Thyroid gland (tissue), 4 donors: Measurements from ENCODE around the gene DICER1.

ENCODE experiments used
- POLR2A ChIP-seq, 2 donors: fragments of 450-650 bp; IDR thresholded peaks; one replicate each; pipeline ENCODE4 v1.6.1; 2017; ENCODE audit warnings: antibody characterized with exemption in 2 of 2, mild to moderate bottlenecking in 2 of 2, moderate library complexity in 1 of 2
- TF ChIP-seq, protein P1 (sequence below), 6 experiments: fragments of 200-600 bp in 3 of 6; fragments of 450-650 bp in 3 of 6; sonication (generic) in 3 of 6; IDR thresholded peaks; one replicate each; pipeline ENCODE4 v1.5.1; 2016 to 2019; ENCODE audit warnings: antibody characterized with exemption in 6 of 6, mild to moderate bottlenecking in 2 of 6, inconsistent platforms in 1 of 6, moderate library complexity in 1 of 6

DNA sequence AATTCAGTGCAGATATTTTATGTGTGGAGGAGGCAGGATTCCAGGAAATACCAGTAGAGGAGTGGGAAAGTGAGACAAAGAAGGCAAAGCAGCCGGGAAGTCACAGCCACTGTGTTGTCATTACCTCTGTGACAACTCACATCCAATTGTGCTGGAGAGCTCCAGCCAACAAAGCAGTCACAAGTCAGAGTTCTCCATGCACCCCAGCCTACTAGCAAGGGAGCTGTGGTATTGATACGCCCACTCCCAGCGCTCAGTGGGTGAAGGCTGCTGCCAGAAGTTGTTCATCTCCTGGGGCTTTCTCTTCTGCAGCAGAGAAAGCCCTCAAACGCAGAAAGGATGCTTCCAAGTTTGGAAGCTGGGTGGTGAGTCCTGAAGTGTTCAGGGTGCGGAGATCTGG lies 93.9 kb downstream of the DICER1 start:
- TF ChIP-seq, protein P1, sequence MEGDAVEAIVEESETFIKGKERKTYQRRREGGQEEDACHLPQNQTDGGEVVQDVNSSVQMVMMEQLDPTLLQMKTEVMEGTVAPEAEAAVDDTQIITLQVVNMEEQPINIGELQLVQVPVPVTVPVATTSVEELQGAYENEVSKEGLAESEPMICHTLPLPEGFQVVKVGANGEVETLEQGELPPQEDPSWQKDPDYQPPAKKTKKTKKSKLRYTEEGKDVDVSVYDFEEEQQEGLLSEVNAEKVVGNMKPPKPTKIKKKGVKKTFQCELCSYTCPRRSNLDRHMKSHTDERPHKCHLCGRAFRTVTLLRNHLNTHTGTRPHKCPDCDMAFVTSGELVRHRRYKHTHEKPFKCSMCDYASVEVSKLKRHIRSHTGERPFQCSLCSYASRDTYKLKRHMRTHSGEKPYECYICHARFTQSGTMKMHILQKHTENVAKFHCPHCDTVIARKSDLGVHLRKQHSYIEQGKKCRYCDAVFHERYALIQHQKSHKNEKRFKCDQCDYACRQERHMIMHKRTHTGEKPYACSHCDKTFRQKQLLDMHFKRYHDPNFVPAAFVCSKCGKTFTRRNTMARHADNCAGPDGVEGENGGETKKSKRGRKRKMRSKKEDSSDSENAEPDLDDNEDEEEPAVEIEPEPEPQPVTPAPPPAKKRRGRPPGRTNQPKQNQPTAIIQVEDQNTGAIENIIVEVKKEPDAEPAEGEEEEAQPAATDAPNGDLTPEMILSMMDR (IDR thresholded peaks at IDR 0.05): no peak
- no peak for TF ChIP-seq POLR2A (IDR thresholded peaks at IDR 0.05)
